GM20000 (cell line): ENCODE results near the gene ADGRD1.
"Not testable (repeated sequence)": the region's sequence is repeated elsewhere in the genome, so short reads cannot be mapped to it uniquely, and the experiment has no call there.

Experiments
- DNase-seq: peaks from one replicate; pipeline ENCODE4 v3.0.0; 2012; ENCODE audit warnings: low spot score
- TF ChIP-seq, protein P1 (sequence below): IDR thresholded peaks from 2 replicates; pipeline ENCODE4 v1.5.1; 2012; ENCODE audit warnings: mild to moderate bottlenecking, control low read depth; ENCODE audit errors: extremely low read depth, missing control alignments

ADGRD1 gene

GRCh38 chr12:131067981-131068851 is 114.5 kb downstream of the ADGRD1 start:
- TF ChIP-seq, protein P1, sequence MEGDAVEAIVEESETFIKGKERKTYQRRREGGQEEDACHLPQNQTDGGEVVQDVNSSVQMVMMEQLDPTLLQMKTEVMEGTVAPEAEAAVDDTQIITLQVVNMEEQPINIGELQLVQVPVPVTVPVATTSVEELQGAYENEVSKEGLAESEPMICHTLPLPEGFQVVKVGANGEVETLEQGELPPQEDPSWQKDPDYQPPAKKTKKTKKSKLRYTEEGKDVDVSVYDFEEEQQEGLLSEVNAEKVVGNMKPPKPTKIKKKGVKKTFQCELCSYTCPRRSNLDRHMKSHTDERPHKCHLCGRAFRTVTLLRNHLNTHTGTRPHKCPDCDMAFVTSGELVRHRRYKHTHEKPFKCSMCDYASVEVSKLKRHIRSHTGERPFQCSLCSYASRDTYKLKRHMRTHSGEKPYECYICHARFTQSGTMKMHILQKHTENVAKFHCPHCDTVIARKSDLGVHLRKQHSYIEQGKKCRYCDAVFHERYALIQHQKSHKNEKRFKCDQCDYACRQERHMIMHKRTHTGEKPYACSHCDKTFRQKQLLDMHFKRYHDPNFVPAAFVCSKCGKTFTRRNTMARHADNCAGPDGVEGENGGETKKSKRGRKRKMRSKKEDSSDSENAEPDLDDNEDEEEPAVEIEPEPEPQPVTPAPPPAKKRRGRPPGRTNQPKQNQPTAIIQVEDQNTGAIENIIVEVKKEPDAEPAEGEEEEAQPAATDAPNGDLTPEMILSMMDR, result no peak
- DNase-seq, result no peak

DNA sequence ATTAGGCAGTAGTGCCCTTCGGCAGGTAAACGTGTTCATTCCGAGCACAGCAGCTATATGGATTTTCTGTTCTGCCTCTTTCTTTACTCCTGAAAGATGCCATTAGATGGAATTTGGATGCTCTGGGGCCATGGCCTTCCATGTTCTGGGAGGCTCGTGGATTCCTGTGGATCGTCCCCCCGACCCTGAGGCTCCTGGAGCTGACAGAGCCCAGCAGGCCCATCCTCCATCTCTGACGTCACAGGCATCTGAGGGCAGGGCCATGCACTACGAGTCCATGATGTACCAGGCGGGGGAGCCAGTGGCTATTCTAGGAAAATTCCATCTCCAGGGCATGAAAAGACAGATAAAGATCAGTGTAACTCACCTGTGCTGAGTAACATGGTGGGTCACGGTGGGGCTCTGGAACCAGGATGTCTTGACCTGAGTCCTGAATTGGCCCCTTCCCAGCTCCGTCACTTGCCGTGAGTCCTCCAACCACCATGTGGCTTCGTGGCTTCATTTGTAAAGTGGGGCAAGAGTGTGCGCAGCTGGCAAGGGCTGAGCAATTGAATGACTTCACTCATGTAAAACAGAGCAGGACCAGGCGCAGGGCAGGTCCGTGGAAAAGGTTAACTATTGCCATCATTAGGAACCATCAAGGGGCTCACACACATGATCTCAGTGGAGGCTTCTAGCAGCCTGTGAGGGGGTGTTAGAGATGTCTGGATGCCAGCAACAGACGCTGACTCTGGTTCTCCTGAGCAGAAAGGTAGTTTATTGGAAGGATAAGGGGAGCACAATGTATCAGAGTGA is 115.4 kb downstream of the ADGRD1 start:
- DNase-seq, result not testable (repeated sequence)

DNA sequence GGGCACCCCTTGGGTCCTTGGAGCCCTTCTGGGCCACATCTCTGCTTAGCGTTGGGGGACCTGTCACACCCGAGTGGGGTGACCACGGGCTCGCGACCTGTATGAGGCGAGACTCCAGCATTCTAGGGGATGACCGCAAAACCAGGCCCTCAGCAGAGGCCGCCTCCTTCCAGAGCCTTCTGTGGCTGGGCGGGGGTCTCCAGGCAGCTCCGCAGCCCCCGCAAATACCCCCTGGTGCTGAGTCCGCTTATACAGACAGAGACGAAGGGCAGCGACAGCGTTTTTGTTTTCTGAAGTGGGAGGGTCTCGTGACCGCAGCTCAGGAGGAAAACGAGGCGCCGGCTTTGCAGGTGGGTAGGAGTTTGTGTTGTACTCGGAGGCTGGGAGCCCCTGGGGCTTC is 116.4 kb downstream of the ADGRD1 start:
- DNase-seq, result not testable (repeated sequence)

DNA sequence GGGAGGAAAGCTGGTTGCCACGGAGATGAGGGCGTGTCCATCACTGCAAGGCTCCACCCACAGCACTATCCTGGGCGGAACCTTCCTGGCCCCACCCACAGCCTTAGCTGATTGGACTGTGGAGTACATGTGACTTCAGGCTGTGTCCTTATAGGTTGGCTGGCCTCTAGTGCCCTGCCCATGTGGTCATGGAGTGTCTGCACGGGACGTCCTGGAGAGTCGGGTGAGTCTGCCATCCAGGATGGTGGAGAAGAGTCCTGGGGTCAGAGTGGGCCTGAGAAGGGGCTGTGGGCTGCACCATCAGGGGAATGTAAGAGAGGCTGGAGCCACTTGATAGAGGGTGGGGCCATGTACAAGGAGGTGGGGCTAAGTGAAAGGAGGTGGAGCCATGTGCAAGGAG is 117.0 kb downstream of the ADGRD1 start:
- DNase-seq, result not testable (repeated sequence)

- DNase-seq, result not testable (repeated sequence)
Measured at GRCh38 chr12:131071234-131071820, 117.6 kb downstream of the ADGRD1 start.

DNA sequence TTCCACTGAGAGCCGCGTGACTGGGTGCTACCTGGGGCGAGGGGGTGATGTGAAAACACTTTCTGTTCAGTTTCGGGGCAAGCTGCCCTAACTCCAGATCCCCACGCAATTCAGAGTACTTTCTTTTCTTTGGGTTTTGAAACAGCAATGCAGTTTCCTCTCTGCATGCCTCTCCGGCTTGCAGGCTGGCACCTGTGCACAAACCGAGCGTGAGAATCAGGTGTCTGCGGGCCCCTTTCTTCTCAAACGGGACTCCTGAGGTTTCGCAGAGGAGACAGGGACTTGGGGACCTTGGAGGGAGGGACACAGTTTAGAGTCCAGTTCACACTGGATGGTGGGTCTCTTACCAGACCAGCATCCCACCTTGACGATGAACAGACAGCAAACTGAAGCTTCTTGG is 118.2 kb downstream of the ADGRD1 start:
- not testable (repeated sequence) for DNase-seq

DNA sequence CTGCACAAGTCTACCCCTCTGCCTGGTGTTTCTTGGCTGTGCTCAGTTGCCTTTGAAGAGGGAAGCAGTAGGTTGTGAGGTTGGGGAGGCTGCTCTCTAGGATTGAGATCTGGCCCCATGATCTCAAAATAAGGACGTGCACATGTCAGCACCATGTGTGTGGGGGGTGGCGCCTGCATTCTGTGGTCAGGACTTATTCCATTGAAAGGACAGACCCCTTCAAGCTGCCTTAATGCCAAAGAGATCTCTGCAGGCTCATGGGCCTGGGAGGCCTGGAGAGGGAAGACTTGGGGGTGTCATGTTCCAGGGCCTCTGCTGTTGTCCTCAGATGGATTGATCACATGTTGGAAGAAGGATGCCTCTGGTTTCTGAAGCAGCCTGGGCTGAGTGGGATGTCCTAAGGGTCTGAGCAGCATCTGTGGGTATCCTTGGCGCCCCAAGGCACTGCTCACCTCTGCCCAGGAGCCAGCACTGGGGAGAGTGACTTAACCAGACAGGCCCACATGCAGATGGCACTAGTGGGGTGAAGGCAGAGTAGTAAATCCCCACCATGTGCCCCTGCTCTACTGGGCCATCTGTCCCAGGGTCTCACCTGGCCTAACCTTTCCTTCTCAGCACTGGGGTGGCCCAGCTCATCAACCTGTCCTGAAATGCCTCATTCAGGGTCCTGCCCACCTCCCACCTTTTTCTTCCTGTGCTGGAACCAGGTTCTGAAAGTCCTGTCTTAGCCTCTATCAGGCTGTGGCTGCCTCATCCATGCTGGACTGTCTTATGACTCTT is 118.9 kb downstream of the ADGRD1 start:
- DNase-seq, result no peak
- TF ChIP-seq, protein P1, result no peak

DNA sequence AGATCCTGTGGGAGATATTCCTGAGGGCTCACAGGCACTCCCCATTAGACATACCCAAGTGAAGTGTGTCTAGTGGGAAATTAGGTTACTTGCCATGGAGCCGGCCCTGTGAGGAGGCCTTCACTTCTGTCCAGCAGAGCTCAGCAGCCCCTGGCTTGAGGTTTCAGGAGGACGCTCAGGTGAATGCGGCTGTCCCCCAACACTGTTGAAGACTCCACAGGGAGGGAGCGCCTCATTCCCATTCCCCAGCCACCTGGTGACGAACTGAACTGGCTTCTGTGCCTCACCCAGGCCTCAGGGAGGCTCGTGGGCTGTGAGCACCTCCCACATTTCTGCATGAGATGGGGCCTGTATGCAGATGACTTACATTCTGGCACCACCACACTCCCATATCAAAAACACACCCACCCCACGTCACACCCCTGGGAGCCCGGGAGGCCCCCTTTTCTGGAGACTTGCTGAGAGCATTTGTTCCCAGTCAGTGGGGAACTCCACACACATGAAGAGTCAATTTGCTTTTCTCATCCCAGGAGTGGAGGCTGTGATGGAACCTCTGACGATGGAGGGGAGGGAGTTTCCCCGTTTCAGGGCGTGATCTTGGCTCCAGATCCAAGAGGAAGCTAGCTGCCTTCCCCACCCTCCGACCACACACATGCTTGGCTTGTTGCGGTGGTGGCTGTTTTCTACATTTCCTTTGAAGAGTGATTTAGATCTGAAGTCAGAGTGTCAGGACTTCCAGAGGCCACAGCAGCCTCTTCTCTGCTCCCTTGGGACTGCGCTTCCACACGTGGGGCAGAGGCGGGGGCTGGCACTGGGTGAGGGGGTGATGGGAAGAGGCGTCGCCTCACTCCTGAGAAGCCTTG is 120.7 kb downstream of the ADGRD1 start:
- peak; percentile 42 for DNase-seq

DNA sequence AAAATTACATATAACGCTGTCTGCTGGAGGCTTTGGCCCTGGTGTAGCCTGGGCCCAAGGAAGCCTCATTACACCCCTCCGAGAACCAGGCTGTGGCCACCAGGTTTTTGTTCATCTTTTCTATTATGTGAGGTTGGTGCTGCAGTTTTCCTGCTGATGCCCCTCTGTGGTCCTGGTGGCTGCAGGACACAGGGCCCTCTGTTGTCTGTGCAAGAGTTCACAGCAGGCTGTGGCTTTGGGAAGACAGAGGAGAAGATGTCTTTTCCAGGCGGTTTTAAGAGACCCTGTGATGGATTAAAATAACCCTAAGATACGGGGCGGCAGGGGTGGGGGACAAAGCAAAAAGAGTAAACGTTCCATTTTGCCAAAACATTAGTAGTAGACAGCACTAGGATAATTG is 121.5 kb downstream of the ADGRD1 start:
- TF ChIP-seq, protein P1, result no peak
- no peak for DNase-seq

More for the DNA sequence above, 120.7 kb downstream of the ADGRD1 start:
- TF ChIP-seq, protein P1, result no peak
